HTR-8/SVneo (cell line): Measurements from ENCODE around the gene RPL27A.

Source experiments
- DNase-seq: peaks from one replicate; pipeline ENCODE4 v3.0.0; 2011; ENCODE audit warnings: low spot score, mixed read lengths; ENCODE audit not compliant: insufficient read length
- FAIRE-seq: peaks from 2 replicates; lab custom pipeline; 2011; peaks lifted over from hg19 to GRCh38; lab: Jason Lieb, UNC

The RPL27A gene

GRCh38 chr11:8671651-8672062, 10.9 kb upstream of the RPL27A start:
- DNase-seq (no peak), FAIRE-seq (peak; percentile 4)

DNA sequence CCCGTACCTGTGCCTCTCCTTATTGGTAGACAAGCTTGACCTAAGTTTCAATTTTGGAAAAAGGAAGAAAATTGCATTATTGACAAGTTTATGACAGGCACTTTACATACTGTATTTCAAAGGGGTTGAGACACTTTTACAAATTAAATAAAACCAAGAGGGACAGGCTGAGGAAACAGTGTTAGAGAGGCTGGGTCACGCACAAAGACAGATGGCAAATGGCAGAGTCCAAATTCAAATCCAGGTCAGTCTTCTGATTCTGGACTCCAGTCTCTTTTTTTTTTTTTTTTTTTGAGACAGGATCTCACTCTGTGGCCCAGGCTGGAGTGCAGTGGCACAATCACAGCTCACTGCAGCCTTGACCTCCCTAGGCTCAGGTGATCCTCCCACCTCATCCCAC, 10.2 kb upstream of the RPL27A start:
- FAIRE-seq (no peak), DNase-seq (no peak)

- FAIRE-seq (no peak), DNase-seq (no peak)
Measured at GRCh38 chr11:8674859-8675258, 7.7 kb upstream of the RPL27A start.

GRCh38 chr11:8676458-8676857, 6.1 kb upstream of the RPL27A start:
- no peak for FAIRE-seq
- DNase-seq: no peak

DNA sequence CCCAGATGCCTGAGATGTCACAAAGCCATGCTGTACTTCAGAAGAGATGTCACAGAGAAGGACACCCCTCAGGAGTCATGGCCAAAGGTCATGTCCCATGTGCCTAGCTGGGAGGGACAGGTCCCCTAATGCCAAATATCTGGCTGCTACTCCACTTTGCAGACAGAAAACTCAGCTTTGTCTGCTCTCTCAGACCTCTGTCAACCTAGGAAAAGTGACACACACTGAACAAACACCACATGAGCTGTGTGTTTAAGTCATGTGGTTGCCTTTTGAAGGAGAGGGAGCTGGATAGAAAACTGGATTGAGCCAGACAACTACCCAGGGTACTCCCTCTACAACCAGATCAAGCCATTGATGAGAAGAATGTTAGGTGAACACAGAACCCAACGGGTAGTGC, 3.6 kb upstream of the RPL27A start:
- DNase-seq (no peak), FAIRE-seq (no peak)

GRCh38 chr11:8681837-8682302, 722 bp upstream of the RPL27A start:
- FAIRE-seq: no peak
- DNase-seq: peak; percentile 12

- DNase-seq (no peak), FAIRE-seq (no peak)
Measured at GRCh38 chr11:8683115-8683807, 669 bp downstream of the RPL27A start.

- no peak for FAIRE-seq
Measured at GRCh38 chr11:8684600-8685290, 2.2 kb downstream of the RPL27A start.

DNA sequence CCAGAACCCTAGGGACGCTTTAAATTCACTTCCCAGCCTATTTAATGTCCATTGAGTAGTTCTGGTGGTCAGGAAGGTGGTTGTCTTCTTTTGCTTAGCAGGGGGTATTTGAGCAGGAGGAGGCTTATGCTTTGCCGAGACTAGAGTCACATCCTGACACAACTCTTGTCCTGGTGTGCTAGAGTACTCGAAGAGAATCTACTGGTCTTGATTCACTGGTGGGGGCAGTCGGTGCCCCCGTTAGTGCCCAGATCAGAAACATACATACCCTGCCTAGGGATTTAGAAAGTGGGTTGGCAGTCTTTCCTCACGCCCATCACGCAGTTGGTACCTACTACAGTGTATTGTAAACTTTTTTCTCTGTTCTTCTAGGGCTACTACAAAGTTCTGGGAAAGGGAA, 2.7 kb downstream of the RPL27A start:
- FAIRE-seq: no peak
- DNase-seq: no peak

More at GRCh38 chr11:8684600-8685290, 2.2 kb downstream of the RPL27A start:
- DNase-seq: no peak

GRCh38 chr11:8685820-8686219, 3.2 kb downstream of the RPL27A start:
- FAIRE-seq: no peak
- DNase-seq: no peak

GRCh38 chr11:8686325-8686724, 3.7 kb downstream of the RPL27A start:
- no peak for FAIRE-seq
- DNase-seq: no peak

DNA sequence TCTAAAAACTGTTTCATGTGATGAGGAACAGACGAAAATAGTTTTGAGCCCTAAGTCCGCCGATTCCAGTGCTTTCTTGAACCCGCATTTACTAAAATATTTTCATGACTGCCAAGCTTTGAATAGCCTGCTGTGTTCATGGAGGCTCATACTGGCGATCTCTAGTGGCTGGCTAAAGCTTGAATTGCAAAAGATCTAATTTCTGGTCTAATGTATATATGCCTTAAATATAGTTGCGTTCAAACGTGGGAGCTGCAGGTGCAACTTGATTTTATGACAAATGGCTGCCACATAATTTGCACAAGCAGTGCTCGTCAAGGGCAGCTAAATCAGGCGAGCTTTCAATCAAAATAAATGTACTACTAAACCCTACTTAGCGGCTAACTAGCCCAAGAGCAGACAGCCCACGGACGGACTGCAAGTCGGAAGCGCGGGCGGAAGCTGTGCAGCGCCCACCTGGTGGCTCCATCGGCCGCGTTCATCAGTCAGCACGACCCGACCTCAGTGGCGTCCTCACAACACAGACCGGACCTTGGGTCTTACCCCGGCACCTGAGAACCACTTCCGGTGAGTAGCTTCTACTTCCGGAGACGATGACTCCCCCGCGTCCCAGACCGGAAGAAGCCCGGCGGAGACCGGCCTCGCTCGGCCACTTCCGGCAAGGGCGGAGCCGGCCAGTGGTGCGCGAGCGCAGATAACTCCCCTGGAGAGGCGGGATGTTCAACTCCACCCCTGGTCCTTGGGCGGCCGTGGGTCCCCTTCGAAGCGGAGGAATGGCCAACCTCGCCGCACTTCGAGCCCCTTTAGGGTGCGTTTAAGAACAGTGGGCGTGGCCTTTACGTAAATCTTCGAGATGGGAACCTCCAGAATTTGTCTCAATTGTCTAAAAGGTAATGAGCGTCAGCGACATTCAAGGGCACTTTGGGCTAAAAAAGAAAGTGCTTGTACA, 6.1 kb downstream of the RPL27A start:
- FAIRE-seq: peak; percentile 54
- peak; percentile 95 for DNase-seq

GRCh38 chr11:8689726-8690255, 7.2 kb downstream of the RPL27A start:
- no peak for FAIRE-seq
- no peak for DNase-seq

DNA sequence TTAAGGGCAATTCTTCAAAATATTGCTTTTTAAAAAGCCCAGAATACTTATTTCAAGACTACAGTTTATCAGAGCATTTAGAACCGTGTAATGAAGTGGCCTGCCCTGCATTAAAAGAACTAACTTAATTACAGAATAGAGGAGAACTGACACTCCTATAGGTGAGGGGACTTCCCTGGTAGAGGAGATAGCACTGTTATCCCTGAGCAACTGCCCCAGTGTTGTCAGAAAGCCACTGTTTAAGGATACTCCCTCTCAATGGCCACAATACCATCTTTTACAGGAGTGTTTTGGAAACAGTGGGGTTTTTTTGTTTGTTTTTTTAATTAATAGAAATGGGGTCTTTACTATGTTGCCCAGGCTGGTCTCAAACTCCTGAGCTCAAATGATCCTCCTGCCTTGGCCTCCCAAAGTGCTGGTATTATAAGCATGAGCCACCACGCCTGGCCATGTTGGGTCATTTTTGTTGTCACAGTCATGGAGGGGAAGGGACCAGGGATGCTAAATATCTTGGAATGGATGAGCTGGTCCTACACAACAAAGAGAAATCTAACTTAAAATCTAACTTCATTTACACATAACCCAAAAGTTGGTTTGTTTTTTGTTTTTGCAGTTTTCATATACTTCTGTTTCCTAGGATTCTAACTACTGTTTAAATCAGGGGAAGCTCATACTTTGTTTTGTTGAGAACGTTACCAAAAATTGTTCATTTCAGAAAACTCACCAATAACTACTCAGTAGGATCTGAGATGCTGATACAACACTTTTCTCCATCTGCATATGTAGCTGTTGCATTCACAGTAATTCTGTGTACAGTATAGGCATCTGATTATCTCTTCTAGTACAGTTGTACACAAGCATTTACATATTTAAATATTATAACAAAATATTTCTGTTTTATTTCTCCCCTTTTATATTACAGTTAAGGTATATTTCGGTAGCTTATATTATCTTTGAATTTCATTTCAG, 8.1 kb downstream of the RPL27A start:
- DNase-seq: no peak
- FAIRE-seq: no peak

DNA sequence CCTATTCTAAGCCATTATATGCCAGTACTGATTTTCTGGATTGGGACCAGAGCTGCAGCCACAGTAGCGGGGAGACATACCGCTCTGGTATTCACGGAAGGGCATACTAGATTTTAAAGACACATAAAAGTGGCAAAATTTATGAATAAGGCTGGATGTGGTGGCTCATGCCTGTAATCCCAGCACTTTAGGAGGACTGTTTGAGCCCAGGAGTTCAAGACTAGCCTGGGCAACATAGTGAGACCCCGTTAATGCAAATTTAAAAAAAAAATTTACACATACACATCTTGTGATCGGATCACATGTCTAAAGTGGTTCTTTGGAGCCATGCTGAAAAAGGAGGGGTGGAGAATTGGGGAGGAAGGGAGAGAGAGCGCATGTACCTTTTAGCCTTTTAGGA, 9.0 kb downstream of the RPL27A start:
- FAIRE-seq (no peak), DNase-seq (no peak)

DNA sequence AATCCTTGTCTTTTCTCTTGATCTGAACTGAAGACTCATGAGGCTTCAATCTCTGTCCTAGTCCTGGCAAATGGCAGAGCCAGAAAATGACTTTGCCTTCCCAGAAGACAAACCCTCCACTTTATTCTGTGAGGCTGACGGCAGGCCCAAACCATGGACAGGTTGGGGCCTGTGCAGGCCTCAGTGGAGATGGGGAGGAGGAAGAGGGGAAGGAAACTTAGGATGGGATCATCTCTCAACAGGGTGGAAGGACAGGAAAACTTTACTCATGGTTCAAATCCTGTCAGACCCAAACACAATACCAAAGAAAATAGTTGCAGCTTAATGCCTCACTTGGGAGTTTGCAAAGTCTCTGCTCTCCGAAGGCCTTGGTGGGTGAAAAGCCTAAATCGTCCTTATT, 9.8 kb downstream of the RPL27A start:
- no peak for DNase-seq
- FAIRE-seq: no peak

- DNase-seq (no peak), FAIRE-seq (no peak)
Measured at GRCh38 chr11:8693010-8693551, 10.5 kb downstream of the RPL27A start.

DNA sequence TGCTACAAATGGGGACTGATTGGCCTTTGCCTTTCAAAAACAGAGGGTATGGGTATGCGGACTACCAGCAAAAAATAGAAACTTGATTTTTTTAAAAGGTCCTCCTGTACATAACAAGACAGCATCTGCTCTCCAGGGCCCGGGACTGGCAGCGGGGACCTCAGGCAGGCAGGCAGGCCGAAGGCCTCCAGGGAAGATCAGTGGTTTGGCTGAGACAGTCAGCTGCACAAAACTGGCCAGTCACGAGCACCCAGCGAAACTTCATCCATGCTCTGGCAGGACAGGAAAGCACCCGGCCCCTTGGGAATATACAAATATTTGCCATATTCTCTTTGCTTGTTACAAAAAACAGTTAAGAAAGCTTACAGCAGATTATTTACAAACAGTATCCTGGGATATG, 11.0 kb downstream of the RPL27A start:
- DNase-seq (no peak), FAIRE-seq (no peak)

DNA sequence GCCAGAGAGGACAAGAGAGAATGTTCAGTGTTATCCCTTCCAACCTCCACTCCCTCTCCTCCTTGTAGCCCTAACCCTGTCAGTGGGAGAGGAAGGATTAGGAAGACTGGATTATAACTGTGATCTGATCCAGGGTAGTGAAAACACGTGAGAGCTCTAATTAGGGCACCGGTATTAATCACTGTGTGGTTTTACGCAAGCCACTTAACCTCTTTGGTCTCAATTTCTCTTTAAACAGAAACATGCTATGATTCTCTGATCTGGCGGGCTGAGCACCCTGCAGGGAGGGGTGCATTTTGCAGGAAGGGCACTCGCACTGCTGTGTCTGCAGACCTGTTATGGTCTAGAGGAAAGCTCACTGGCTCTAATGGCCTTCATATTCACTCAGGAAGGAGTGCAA, 11.5 kb downstream of the RPL27A start:
- FAIRE-seq: no peak
- DNase-seq: no peak
